ENCODE results near the gene STIMATE. TPM values are rescaled to one million over a fixed set of nuclear protein-coding genes. Genes with fewer than 3 reads are reported as not detected.

Gene STIMATE
- polyA plus RNA-seq, 1 experiment, result 10.0 TPM

DNA sequence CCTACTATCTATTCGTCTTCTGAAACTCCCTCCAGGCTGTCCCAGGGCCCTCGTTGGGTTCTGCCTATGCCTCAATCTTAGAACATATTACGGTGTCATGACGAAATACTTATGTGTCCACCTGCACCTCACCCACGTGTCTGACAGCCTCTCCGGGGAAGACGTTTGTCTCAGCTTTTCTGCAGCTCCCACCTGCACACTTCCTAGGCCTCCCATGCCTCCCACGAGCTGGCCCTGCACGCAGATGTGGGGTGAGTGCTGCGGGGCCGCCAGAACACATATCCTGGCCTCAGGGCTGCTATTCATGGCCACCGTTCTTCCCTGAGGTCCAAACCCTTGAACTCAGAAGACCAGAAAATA, 55.4 kb downstream of the STIMATE start:
- TF ChIP-seq, protein P1, sequence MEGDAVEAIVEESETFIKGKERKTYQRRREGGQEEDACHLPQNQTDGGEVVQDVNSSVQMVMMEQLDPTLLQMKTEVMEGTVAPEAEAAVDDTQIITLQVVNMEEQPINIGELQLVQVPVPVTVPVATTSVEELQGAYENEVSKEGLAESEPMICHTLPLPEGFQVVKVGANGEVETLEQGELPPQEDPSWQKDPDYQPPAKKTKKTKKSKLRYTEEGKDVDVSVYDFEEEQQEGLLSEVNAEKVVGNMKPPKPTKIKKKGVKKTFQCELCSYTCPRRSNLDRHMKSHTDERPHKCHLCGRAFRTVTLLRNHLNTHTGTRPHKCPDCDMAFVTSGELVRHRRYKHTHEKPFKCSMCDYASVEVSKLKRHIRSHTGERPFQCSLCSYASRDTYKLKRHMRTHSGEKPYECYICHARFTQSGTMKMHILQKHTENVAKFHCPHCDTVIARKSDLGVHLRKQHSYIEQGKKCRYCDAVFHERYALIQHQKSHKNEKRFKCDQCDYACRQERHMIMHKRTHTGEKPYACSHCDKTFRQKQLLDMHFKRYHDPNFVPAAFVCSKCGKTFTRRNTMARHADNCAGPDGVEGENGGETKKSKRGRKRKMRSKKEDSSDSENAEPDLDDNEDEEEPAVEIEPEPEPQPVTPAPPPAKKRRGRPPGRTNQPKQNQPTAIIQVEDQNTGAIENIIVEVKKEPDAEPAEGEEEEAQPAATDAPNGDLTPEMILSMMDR (IDR thresholded peaks at IDR 0.05; ENCODE audit: low read depth, low read length), result no peak
- no peaks in the 10 kb centered on the region for H3K27me3 ChIP-seq (ENCODE audit: control insufficient read depth, insufficient read depth, low read length)
- no peak overlapping the region for H3K27ac ChIP-seq (ENCODE audit: low read depth, low read length)
- no peak for DNase-seq (ENCODE audit: low read depth, low spot score)
- ChIA-PET POLR2A (no interaction called here), CTCF (no interaction called here)
- H3K4me3 ChIP-seq (ENCODE audit: low read depth, low read length), result no peak overlapping the region
- no peaks in the 10 kb centered on the region for H3K9me3 ChIP-seq (ENCODE audit: control insufficient read depth, insufficient read depth, low read length)

DNA sequence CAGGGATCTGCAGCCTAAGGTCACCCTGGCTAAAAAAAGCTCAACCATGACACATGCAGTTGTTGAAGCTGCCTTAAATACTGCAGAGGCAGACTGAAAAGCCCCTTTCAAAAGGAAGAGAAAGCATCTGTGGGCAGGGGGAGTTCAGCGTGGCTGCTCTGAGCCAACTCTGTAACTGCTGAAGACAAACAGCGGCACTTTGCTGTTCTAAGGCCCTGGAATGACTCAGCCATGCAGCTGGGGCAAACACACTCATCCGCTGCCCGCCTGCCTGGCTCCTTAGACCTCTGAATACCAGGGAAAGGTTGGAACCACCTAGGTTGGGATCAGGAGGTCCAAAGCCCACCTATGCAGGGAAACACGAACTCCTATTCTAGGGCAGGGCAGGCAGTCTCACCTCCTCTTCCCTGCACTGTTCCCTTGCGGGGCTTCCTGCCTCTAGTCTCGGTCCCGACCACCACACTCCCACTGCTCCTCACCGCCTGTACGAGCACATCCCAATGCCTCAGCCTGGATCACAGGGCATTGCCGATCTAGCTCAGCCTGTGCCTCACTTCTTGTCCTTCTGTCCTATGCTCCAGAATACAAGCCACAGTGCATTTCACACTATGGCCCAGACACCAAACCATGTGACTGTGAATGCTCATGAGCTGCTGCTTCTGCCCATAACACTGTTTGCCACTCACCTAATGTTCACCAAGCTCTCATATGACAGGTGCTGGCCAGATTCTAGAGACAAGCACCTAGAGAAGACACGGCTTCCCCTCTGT, 56.0 kb downstream of the STIMATE start:
- DNase-seq (ENCODE audit: low read depth, low spot score), result no peak
- CTCF ChIA-PET, result no interaction called here
- no peak overlapping the region for H3K27ac ChIP-seq (ENCODE audit: low read depth, low read length)
- H3K4me3 ChIP-seq (ENCODE audit: low read depth, low read length), result no peak overlapping the region
- TF ChIP-seq, protein P1 (IDR thresholded peaks at IDR 0.05; ENCODE audit: low read depth, low read length), result no peak
- POLR2A ChIA-PET, result interaction anchor here (0.7 kb wide), 1 partner anchor 11 kb away, joined by 3 read pairs; no protein-coding TSS in a partner anchor
- H3K27me3 ChIP-seq (ENCODE audit: control insufficient read depth, insufficient read depth, low read length), result no peaks in the 10 kb centered on the region
- H3K9me3 ChIP-seq (ENCODE audit: control insufficient read depth, insufficient read depth, low read length), result no peaks in the 10 kb centered on the region

DNA sequence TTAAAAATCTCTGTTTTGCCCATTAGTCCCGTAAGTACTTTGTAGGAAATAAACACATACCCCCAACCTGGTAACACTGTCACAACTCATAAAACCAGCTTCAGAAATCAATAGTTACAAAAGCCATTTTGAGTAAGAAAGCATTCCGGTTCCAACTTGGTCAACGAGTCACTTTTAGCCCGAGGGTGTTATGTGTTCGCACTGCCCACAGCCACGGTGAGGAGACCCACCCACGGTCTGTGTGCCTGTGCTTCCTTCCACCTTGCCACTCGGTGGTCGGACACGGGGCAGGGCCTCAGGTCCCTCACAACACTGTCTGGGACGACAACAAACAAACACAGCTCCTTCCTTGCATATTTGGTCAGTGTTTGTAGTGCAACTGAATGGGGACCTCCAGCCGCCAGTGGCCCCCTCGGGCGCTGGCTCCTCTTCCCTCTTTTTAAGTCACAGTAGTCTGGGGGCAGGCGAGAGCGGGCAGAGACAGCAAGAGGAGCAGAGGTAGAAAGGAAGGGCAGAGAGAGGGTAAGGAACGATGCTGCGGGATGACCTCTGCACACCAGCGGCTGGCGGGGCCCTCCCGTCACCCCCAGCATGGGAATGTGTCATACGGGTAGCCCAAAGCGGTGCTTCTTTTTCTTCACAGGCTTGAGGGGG, 57.3 kb downstream of the STIMATE start:
- TF ChIP-seq, protein P1 (IDR thresholded peaks at IDR 0.05; ENCODE audit: low read depth, low read length), result no peak
- H3K27me3 ChIP-seq (ENCODE audit: control insufficient read depth, insufficient read depth, low read length), result no peaks in the 10 kb centered on the region
- H3K27ac ChIP-seq (ENCODE audit: low read depth, low read length), result no peak overlapping the region
- ChIA-PET POLR2A (no interaction called here), CTCF (interaction anchor here (1.4 kb wide), 1 partner anchor 19 kb away, joined by 3 read pairs; no protein-coding TSS in a partner anchor)
- no peaks in the 10 kb centered on the region for H3K9me3 ChIP-seq (ENCODE audit: control insufficient read depth, insufficient read depth, low read length)
- DNase-seq (ENCODE audit: low read depth, low spot score), result no peak
- no peak overlapping the region for H3K4me3 ChIP-seq (ENCODE audit: low read depth, low read length)

DNA sequence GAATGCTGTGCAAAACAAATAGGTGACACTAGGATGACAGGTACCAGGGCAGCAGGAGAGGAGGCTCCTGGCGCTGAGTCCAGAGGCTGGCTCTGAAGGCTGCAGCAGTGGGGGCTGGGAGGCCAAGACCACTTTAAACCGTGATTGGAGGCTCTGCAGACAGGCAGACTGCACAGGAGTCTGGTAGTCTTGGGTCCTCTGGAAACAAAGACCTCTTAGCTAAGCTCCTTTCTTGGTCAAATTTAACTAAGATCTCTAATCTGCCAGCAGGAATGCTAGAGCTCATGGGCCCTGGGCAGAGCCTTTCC, 58.1 kb downstream of the STIMATE start:
- Histone ChIP-seq H3K9me3 (ENCODE audit: control insufficient read depth, insufficient read depth, low read length) (no peaks in the 10 kb centered on the region), H3K27me3 (ENCODE audit: control insufficient read depth, insufficient read depth, low read length) (no peaks in the 10 kb centered on the region), H3K27ac (ENCODE audit: low read depth, low read length) (no peak overlapping the region), H3K4me3 (ENCODE audit: low read depth, low read length) (no peak overlapping the region)
- no peak for DNase-seq (ENCODE audit: low read depth, low spot score)
- POLR2A ChIA-PET, result no interaction called here
- TF ChIP-seq, protein P1 (IDR thresholded peaks at IDR 0.05; ENCODE audit: low read depth, low read length), result no peak
- CTCF ChIA-PET, result interaction anchor here (1.4 kb wide), 1 partner anchor 19 kb away, joined by 3 read pairs; no protein-coding TSS in a partner anchor

DNA sequence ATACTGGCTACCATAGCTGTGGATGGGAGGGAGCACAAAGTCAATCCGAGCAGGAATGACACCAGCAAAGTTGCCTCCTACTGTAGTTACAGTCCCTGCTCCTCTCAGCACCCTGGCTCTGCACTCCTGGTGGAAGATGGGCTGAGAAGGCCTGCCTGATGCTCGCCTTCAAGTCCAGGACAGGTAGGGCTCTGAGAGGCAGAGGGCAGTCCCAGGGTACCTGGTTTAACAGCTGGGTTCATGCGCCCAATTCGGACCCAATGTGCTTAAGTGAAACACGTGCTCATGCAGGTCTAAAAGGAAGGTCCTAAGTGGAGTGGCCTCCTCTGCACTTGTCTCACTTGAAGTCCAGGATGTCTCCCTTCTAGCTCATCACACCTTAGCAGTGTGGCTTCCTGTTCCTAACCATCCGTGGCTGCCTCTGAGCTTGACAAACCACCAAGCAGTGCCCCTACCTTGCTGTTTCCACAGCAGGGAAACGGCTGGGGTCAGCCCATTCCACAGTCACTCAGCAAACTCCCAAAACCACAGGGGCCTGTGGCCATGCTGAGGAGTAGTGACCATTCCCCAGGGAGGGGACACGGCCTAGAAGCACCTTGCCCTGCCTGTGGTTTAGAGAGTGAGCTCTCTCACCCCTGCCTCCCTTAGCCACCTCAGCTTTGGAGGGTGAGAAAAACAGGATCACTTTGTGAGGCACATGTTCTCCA, 58.6 kb downstream of the STIMATE start:
- Histone ChIP-seq H3K9me3 (ENCODE audit: control insufficient read depth, insufficient read depth, low read length) (no peaks in the 10 kb centered on the region), H3K27me3 (ENCODE audit: control insufficient read depth, insufficient read depth, low read length) (no peaks in the 10 kb centered on the region), H3K27ac (ENCODE audit: low read depth, low read length) (no peak overlapping the region), H3K4me3 (ENCODE audit: low read depth, low read length) (no peak overlapping the region)
- POLR2A ChIA-PET, result no interaction called here
- no peak for DNase-seq (ENCODE audit: low read depth, low spot score)
- CTCF ChIA-PET, result interaction anchor here (1.4 kb wide), 1 partner anchor 18 kb away, joined by 3 read pairs; no protein-coding TSS in a partner anchor
- TF ChIP-seq, protein P1 (IDR thresholded peaks at IDR 0.05; ENCODE audit: low read depth, low read length), result no peak
